NCI-H510A treated with DMSO at 0.1 percent for 48 hours (cell line): Measurements from ENCODE around the gene SND1.

Experiments used
- DNase-seq: peaks from one replicate; lab custom pipeline; 2025; lab: John Stamatoyannopoulos, UW

Gene SND1

GRCh38 chr7:128115821-128116723 is 464.1 kb downstream of the SND1 start:
- DNase-seq, result no peak

GRCh38 chr7:128116740-128117139 is 464.7 kb downstream of the SND1 start:
- no peak for DNase-seq

- DNase-seq, result no peak
Measured at GRCh38 chr7:128117691-128118090, 465.7 kb downstream of the SND1 start.

DNA sequence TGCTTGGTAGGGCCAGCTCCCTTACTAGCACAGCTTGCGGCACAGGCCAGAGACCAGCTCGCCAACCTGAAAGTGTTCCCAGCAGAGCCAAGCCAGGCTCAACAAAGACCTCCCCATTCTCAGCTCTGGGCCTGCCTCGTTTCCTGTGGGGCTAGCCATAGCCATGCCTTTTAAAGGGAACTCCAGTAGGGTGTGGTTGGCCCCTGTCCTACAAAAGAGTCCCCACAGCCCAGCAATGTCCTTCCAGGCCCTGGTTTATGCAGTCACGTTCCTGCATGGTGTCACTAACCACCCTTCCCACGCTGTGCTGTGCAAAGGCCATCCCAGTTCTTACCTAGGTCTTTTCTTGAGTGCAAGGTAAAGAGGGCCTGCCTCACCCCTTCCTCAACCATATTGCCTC is 467.0 kb downstream of the SND1 start:
- DNase-seq, result no peak

- no peak for DNase-seq
Measured at GRCh38 chr7:128120116-128120515, 468.1 kb downstream of the SND1 start.

GRCh38 chr7:128120976-128121490 is 469.0 kb downstream of the SND1 start:
- no peak for DNase-seq

DNA sequence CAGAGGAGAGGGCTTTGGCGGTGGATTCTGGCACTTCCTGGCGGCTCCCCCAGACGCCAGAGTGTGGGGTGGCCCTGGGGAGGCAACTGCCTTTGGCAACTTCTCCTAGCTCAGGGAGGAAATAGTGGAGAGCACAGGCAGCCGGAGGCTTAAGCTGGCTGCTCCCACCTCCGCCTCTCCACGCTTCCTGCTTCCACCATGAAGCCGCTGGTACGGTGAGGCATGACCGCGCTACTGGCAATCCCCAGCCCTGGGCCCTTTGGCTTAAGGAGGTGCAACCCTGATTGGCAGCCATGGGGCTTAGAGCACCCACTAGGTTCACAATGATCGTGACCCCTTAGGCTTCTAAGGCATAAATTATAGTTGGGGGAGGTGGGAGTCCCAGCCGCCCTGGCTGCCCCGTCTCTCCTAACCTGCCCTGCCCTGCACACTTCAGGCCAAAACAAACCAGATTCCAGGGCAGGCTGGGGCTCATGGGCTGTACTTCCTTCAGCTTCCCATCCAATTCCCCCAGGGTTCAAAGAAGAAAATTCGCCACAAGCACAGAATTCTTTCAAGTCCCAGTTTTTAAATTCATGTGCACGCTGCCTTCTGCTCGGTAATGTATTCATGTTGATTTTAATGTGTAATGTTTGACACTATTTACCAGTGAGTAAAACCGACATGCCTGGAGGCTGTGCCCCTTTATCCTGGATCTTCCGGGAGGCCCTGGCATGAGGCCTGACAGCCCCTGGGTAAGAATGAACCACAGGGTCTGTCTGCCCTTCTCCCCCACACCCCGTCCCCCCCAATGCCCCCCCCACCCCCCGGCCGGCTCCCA is 469.9 kb downstream of the SND1 start:
- DNase-seq, result no peak

DNA sequence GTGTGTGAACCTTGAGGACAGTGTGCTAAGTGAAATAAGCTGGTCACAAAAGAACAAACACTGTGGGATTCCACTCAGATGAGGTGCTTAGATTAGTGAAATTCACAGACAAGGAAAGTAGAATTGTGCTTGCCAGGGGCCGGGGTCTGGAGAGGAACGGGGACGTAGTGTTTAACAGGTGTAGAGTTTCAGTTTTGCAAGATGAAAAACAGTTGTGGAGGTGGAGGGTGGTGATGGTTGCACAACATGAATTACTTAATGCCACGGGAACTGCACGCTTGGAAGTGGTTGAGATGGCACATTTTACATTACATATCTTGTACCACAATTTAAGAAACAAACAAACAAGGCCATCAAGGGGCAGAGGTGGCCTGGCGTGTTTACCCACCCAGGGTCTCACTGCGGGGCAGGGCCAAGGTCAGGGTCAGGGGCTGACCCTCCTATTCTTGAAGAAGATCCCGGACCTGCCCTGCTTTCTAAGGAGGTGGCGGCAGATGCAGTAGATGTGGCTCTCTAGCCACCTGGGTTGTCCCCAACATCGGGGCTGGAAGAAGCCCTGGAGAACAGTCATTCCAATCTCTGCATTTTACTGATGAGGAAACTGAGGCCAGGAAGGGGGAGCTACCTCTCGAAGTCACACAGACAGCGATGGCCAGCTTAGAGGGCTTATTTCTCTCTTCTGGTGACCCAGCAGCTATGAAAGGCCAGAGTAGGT is 470.7 kb downstream of the SND1 start:
- DNase-seq, result no peak

DNA sequence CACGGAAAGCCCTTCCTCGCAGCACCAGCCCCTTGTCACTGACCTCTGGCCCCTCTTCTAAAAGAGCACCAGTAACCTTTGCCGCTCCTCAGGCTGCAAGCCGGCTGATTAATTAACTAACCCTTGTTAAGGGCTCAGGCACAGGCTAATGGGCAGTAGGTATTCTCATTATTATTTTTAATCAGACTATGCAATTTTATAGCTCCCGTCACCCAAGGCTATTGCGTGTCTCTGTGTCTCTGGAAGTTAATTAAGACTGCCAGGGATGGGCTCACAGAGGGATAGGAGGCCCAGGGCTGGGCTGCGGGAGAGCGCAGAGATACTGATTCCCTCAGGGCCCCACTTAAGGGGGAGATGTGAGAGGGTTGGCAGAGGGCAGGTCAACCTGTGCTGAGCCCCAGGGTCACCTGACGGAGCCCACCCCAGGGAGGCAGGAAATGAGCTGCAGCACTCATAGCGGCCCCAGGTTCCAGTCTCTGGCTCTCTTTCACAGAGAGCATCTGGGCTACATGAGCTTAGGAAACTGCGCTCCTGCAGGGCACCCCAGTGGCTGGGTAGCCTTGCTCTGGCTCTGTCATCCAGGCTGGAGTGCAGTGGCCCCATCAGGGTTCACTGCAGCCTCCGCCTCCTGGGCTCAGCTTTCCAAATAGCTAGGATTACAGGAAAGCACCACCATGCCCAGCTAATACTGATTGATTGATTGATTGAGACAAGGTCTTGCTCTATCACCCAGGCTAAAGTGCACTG is 471.5 kb downstream of the SND1 start:
- no peak for DNase-seq

GRCh38 chr7:128124786-128125185 is 472.8 kb downstream of the SND1 start:
- DNase-seq, result no peak

DNA sequence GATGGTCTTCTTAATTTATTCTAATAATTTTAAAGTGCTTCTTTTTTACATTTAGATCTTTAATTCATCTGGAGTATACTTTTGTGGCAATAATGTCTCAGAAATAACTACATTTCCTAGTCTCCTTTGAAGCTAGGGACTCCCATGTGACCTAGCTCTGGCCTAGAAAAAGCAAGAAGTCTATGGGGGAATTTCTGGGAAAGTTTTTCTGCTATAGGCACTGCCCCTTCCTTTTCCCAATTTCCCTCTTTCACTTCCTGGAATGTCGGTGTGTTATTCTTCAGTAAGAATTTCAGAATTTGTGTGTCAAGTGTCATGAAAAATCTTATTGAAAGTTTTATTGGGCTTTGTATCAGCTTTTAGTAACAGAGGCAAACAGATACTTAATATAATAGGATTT is 473.8 kb downstream of the SND1 start:
- DNase-seq, result no peak

DNA sequence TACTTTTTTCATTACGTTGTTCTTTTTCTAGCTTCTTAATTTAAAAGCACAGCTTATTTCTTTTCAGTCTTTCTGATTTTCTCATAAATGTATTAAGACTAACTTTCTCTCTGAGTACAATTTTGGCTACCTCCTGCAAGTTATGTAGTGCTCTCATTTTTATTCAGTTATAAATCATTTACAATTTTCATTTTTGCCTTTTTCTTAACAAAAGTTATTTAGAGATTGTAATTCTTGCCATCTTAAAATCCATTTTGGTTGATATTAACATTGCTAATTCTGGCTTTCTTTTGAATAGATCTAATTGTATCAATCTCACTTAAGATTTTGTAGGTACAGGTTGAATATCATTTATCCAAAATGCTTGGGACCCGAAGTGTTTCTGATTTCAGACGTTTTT is 476.4 kb downstream of the SND1 start:
- DNase-seq, result no peak

GRCh38 chr7:128129224-128129864 is 477.4 kb downstream of the SND1 start:
- DNase-seq, result no peak

DNA sequence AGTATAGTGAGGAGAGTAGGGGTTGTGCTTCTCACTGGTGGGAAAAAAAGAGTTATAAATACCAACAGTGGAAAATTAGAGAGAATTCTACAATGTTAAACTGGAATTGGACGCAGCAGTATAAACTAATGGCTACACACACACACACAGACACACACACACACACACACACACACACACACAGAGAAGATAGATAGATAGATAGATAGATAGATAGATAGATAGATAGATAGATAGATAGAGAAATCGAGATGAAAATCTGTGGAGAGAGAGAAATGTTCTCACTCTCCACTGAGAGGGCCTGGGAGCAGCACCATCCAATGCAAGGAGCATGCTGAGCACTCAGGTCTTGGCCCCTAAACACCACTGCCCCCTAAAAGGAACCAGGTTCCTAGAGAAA is 479.1 kb downstream of the SND1 start:
- no peak for DNase-seq

DNA sequence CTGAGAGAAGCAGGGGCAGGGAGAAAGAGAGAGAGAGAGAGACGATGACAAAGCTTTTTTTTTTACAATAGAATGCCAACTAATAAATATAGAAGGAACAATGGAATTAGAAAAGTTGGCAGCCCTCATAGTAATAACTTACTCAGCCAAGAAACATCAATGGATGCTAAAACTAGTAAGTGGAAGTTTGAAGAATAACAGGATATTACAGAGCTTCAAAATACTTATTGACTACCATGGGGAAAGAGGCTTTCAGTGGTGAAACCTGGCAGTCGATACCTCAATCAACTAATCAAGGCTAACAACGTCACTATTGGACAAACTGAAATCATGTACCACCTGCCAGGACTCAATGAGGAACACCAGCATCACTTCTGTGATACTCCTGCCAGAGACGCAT is 479.7 kb downstream of the SND1 start:
- no peak for DNase-seq

DNA sequence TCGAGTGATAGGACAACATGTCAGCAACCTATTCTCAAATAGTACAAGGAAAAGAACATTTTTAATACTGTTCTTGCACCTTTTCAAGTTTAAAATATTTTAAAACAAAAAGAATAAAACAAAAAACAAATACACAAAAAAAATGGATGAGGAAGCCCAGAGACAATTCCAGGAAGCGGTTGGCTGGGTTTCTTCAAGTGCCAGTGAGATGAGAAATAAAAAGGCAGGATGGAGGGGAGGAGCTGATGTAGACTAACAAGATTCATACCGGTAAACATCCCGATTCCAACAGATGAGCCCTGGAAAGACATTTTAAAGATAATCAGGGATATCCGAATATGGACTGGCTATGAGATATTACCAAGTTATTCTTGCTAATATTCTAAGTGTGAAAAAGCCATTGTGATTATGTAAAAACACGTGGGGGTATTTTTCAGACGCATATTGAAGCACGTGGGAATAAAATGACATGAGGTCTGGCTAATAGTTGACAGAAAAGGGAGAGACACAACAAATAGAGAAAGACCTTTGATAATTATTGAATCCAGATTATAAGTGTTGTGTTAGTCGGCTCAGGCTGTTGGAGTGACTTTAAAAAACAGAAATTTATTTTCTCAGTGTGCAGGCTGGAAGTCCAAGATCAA is 480.6 kb downstream of the SND1 start:
- no peak for DNase-seq

- DNase-seq, result no peak
Measured at GRCh38 chr7:128135159-128135514, 483.1 kb downstream of the SND1 start.

DNA sequence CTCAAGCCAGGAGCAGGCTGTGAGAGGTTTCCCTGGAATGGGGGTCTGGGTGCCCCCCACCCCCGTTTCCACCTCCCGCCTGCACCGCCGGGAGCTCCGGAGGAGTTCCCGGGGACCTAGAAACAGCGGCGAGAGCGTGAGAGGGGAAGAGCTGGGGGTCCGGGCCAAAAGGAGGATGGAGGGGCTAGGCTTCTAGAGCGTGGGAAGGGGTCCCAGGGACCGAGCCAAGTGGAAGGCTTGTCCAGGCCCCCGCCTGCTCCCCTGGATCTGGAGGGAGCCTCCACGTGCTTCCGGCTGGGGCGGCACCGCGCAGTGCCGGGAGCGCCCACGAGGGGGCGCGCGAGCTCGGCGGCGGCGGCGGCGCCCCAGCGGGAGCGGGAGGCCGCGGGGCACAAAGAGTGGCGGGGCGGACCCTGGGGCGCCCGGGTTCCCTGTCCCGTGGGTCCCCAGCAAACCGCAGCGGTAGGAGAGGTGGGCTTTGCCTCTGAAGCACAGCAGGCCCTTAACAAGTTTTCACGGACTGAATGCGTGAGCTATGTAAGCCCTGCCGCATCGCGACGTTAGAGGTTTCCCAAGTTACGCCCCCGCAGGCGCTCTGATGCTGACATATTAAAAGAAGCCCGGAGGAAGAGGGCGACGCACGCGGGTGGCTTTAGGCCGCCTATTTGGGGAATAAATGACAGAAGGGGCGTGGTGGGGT is 483.7 kb downstream of the SND1 start:
- no peak for DNase-seq

DNA sequence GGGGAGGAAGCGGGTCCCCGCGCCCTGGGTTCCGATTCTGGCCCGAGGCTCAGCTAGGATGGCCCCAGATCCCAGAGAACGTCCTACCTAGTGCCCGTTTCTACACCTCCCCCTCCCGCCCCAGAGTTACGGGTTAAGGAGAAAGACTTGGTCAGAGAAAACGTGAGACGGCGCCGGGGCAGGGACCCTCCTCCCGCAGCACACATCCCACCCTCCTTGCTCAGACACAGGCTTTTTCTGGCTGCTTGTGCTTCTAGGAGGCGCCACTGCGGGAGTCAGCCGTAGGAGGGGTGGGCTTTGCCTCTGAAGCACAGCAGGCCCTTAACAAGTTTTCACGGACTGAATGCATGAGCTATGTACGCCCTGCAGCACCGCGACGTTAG is 484.2 kb downstream of the SND1 start:
- DNase-seq, result no peak

DNA sequence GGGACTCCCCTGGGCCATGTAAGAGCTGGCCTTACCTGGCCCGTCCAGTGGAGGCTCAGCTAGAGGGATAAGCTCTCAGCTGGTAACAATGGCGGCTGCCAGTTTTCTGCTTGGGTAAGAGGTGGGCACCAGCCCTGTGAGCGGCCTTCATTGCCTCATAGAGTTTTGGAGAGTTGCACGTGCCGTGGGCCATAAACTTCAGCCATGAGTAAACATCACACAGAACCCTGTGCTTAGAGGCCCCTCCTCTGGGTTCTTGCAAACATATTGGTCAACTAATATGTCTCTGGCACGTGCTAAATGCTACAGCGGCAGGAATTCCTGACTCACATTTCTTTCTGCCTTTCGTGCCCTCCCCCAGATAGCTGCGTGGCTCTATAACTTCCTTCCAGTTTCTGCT is 485.2 kb downstream of the SND1 start:
- no peak for DNase-seq
